ENCODE results near the gene SCAPER.

SCAPER gene

GRCh38 chr15:76866008-76866407 lies 39.1 kb downstream of the SCAPER start:
- DNase-seq: no peak
- Mint-ChIP-seq H3K36me3 (ENCODE audit: low read depth) (peaks cover 5% of the 10 kb centered on the region), H3K4me1 (no peaks in the 10 kb centered on the region), H3K27me3 (ENCODE audit: low read depth, poor library complexity) (no peaks in the 10 kb centered on the region), H3K9me3 (no peaks in the 10 kb centered on the region), H3K27ac (no peak overlapping the region), H3K4me3 (no peak overlapping the region)
- TF ChIP-seq CTCF (IDR thresholded peaks at IDR 0.05): no peak

- H3K4me3 Mint-ChIP-seq: no peak overlapping the region
- H3K9me3 Mint-ChIP-seq: no peaks in the 10 kb centered on the region
- H3K36me3 Mint-ChIP-seq (ENCODE audit: low read depth): peaks cover 5% of the 10 kb centered on the region
- no peaks in the 10 kb centered on the region for H3K27me3 Mint-ChIP-seq (ENCODE audit: low read depth, poor library complexity)
- no peak overlapping the region for H3K27ac Mint-ChIP-seq
- H3K4me1 Mint-ChIP-seq: no peaks in the 10 kb centered on the region
- TF ChIP-seq CTCF (IDR thresholded peaks at IDR 0.05): no peak
- DNase-seq: no peak
Observed at GRCh38 chr15:76865548-76865991, 39.6 kb downstream of the SCAPER start.

- Mint-ChIP-seq H3K9me3 (no peaks in the 10 kb centered on the region), H3K36me3 (ENCODE audit: low read depth) (peaks cover 5% of the 10 kb centered on the region), H3K4me1 (no peaks in the 10 kb centered on the region), H3K4me3 (no peak overlapping the region), H3K27ac (no peak overlapping the region), H3K27me3 (ENCODE audit: low read depth, poor library complexity) (no peaks in the 10 kb centered on the region)
- no peak for TF ChIP-seq CTCF (IDR thresholded peaks at IDR 0.05)
- no peak for DNase-seq
Observed at GRCh38 chr15:76864586-76864985, 40.6 kb downstream of the SCAPER start.

- Mint-ChIP-seq H3K9me3 (no peaks in the 10 kb centered on the region), H3K36me3 (ENCODE audit: low read depth) (peaks cover 5% of the 10 kb centered on the region)
- no peak for DNase-seq
Observed at GRCh38 chr15:76863693-76864092, 41.4 kb downstream of the SCAPER start.

GRCh38 chr15:76863123-76863522 lies 42.0 kb downstream of the SCAPER start:
- no peak for DNase-seq
- H3K4me1 Mint-ChIP-seq: no peaks in the 10 kb centered on the region
- H3K27ac Mint-ChIP-seq: peak overlapping the region; percentile 4
- no peak for TF ChIP-seq CTCF (IDR thresholded peaks at IDR 0.05)
- H3K36me3 Mint-ChIP-seq (ENCODE audit: low read depth): peaks cover 5% of the 10 kb centered on the region
- H3K27me3 Mint-ChIP-seq (ENCODE audit: low read depth, poor library complexity): no peaks in the 10 kb centered on the region
- H3K9me3 Mint-ChIP-seq: no peaks in the 10 kb centered on the region
- H3K4me3 Mint-ChIP-seq: no peak overlapping the region

More at GRCh38 chr15:76863693-76864092, 41.4 kb downstream of the SCAPER start:
- Mint-ChIP-seq H3K27ac (peak overlapping the region; percentile 38), H3K27me3 (ENCODE audit: low read depth, poor library complexity) (no peaks in the 10 kb centered on the region), H3K4me1 (no peaks in the 10 kb centered on the region), H3K4me3 (no peak overlapping the region)
- TF ChIP-seq CTCF (IDR thresholded peaks at IDR 0.05): no peak

- H3K9me3 Mint-ChIP-seq: no peaks in the 10 kb centered on the region
- H3K27ac Mint-ChIP-seq: peak overlapping the region; percentile 85
- no peaks in the 10 kb centered on the region for H3K4me1 Mint-ChIP-seq
- no peak for TF ChIP-seq CTCF (IDR thresholded peaks at IDR 0.05)
- no peak for DNase-seq
- H3K36me3 Mint-ChIP-seq (ENCODE audit: low read depth): peaks cover 5% of the 10 kb centered on the region
- H3K27me3 Mint-ChIP-seq (ENCODE audit: low read depth, poor library complexity): no peaks in the 10 kb centered on the region
- no peak overlapping the region for H3K4me3 Mint-ChIP-seq
Observed at GRCh38 chr15:76861815-76862397, 43.2 kb downstream of the SCAPER start.
